ENCODE measurements around the gene AGRP. TPM values are rescaled to one million over a fixed set of nuclear protein-coding genes. Genes with fewer than 3 reads are reported as not detected.

AGRP gene
- total RNA-seq, 1 donor from 2014 or later: not detected

GRCh38 chr16:67456391-67457081 is 26.8 kb downstream of the AGRP start:
- Mint-ChIP-seq H3K27ac (ENCODE audit: unreplicated experiment) (no peak overlapping the region), H3K4me1 (peaks cover 25% of the 10 kb centered on the region), H3K9me3 (no peaks in the 10 kb centered on the region), H3K4me3 (no peak overlapping the region), H3K36me3 (ENCODE audit: low read depth) (no peaks in the 10 kb centered on the region), H3K27me3 (ENCODE audit: low read depth) (no peaks in the 10 kb centered on the region)
- DNase-seq (ENCODE audit: low read depth, low spot score): no peak
- TF ChIP-seq CTCF (conservative IDR thresholded peaks at IDR 0.05): peak; percentile 34

- peaks cover 20% of the 10 kb centered on the region for H3K4me1 Mint-ChIP-seq
- no peak for DNase-seq (ENCODE audit: low read depth, low spot score)
- no peaks in the 10 kb centered on the region for H3K36me3 Mint-ChIP-seq (ENCODE audit: low read depth)
- H3K9me3 Mint-ChIP-seq: no peaks in the 10 kb centered on the region
- H3K27me3 Mint-ChIP-seq (ENCODE audit: low read depth): no peaks in the 10 kb centered on the region
- H3K27ac Mint-ChIP-seq (ENCODE audit: unreplicated experiment): peak overlapping the region; percentile 2
- H3K4me3 Mint-ChIP-seq: no peak overlapping the region
- no peak for TF ChIP-seq CTCF (conservative IDR thresholded peaks at IDR 0.05)
Measured at GRCh38 chr16:67454852-67455251, 28.5 kb downstream of the AGRP start.

GRCh38 chr16:67454104-67454503 is 29.2 kb downstream of the AGRP start:
- Mint-ChIP-seq H3K27ac (ENCODE audit: unreplicated experiment) (peak overlapping the region; percentile 77), H3K36me3 (ENCODE audit: low read depth) (no peaks in the 10 kb centered on the region), H3K27me3 (ENCODE audit: low read depth) (no peaks in the 10 kb centered on the region), H3K4me3 (no peak overlapping the region), H3K9me3 (no peaks in the 10 kb centered on the region), H3K4me1 (peaks cover 20% of the 10 kb centered on the region)
- DNase-seq (ENCODE audit: low read depth, low spot score): no peak
- TF ChIP-seq CTCF (conservative IDR thresholded peaks at IDR 0.05): no peak

GRCh38 chr16:67451704-67452435 is 31.5 kb downstream of the AGRP start:
- no peaks in the 10 kb centered on the region for H3K27me3 Mint-ChIP-seq (ENCODE audit: low read depth)
- no peaks in the 10 kb centered on the region for H3K36me3 Mint-ChIP-seq (ENCODE audit: low read depth)
- H3K9me3 Mint-ChIP-seq: no peaks in the 10 kb centered on the region
- peaks cover 14% of the 10 kb centered on the region for H3K4me1 Mint-ChIP-seq
- no peak overlapping the region for H3K27ac Mint-ChIP-seq (ENCODE audit: unreplicated experiment)
- TF ChIP-seq CTCF (conservative IDR thresholded peaks at IDR 0.05): no peak
- DNase-seq (ENCODE audit: low read depth, low spot score): no peak
- no peak overlapping the region for H3K4me3 Mint-ChIP-seq

GRCh38 chr16:67451061-67451703 is 32.2 kb downstream of the AGRP start:
- Mint-ChIP-seq H3K4me3 (no peak overlapping the region), H3K27ac (ENCODE audit: unreplicated experiment) (no peak overlapping the region), H3K4me1 (peaks cover 21% of the 10 kb centered on the region), H3K27me3 (ENCODE audit: low read depth) (no peaks in the 10 kb centered on the region), H3K9me3 (no peaks in the 10 kb centered on the region), H3K36me3 (ENCODE audit: low read depth) (no peaks in the 10 kb centered on the region)
- no peak for DNase-seq (ENCODE audit: low read depth, low spot score)
- TF ChIP-seq CTCF (conservative IDR thresholded peaks at IDR 0.05): no peak
